SU-DHL-6 (cell line): ENCODE results near the gene ARHGAP6.
A peak's percentile ranks its signal among the peaks of the same experiment; 100 is the strongest.

Source experiments
- H2AFZ ChIP-seq: fragments of 200-600 bp; sonication (generic); 2 replicates; pipeline ENCODE4 v1.6.1; 2014; ENCODE audit warnings: low read depth, mild to moderate bottlenecking, moderate library complexity, mixed read lengths, antibody characterized with exemption, low read length; ENCODE audit not compliant: severe bottlenecking
- H3F3A ChIP-seq: fragments of 200-600 bp; shearing (Covaris generic); 2 replicates; pipeline ENCODE4 v1.6.0; 2016; ENCODE audit warnings: antibody characterized with exemption, mild to moderate bottlenecking; ENCODE audit not compliant: insufficient read depth
- H3K27ac ChIP-seq: fragments of 200-600 bp; sonication (generic); 2 replicates; pipeline ENCODE4 v1.5.1; 2016; ENCODE audit warnings: low read depth, mild to moderate bottlenecking, low read length, moderate library complexity, mixed read lengths
- H3K27me3 ChIP-seq: fragments of 200-600 bp; sonication (generic), shearing (Covaris generic); 2 replicates; pipeline ENCODE4 v1.6.0; 2014; ENCODE audit warnings: mild to moderate bottlenecking, low read length
- H3K36me3 ChIP-seq: fragments of 200-600 bp; sonication (generic); 2 replicates; pipeline ENCODE4 v1.6.1; 2014; ENCODE audit warnings: mild to moderate bottlenecking, low read length, mixed read lengths
- H3K4me2 ChIP-seq: fragments of 300-600, 200-600 bp; shearing (Covaris generic), sonication (generic); 2 replicates; pipeline ENCODE4 v1.6.0; 2014; ENCODE audit warnings: low read length, low read depth, mild to moderate bottlenecking; ENCODE audit not compliant: poor library complexity, severe bottlenecking
- H3K4me3 ChIP-seq: fragments of 200-600 bp; sonication (generic); 2 replicates; pipeline ENCODE4 v1.5.1; 2014; ENCODE audit warnings: antibody characterized with exemption, low read length, mild to moderate bottlenecking, mixed read lengths; ENCODE audit not compliant: insufficient read depth, poor library complexity, severe bottlenecking
- H3K79me2 ChIP-seq: fragments of 200-600 bp; sonication (generic); 2 replicates; pipeline ENCODE4 v1.6.1; 2014; ENCODE audit warnings: mild to moderate bottlenecking, low read length, moderate library complexity; ENCODE audit not compliant: insufficient read depth
- H3K9ac ChIP-seq: fragments of 200-600 bp; sonication (generic); 2 replicates; pipeline ENCODE4 v1.7.0; 2014; ENCODE audit warnings: mild to moderate bottlenecking, low read length
- H3K9me2 ChIP-seq: fragments of 200-600 bp; sonication (generic); replicated peaks from 2 replicates; pipeline ENCODE4 v1.6.1; 2014; ENCODE audit warnings: low read length; ENCODE audit not compliant: insufficient read depth
- H3K9me3 ChIP-seq: fragments of 200-600 bp; sonication (generic); 2 replicates; pipeline ENCODE4 v1.6.1; 2014; ENCODE audit warnings: low read length, mixed read lengths; ENCODE audit not compliant: insufficient read depth
- H4K20me1 ChIP-seq: fragments of 200-600 bp; sonication (generic); 2 replicates; pipeline ENCODE4 v1.6.1; 2014; ENCODE audit warnings: low read depth, mild to moderate bottlenecking, antibody characterized with exemption, low read length, moderate library complexity, mixed read lengths
- CTCF ChIP-seq: fragments of 200-600 bp; sonication (generic); IDR thresholded peaks from one replicate; pipeline ENCODE4 v1.5.1; 2017; ENCODE audit warnings: antibody characterized with exemption, mild to moderate bottlenecking, low read length, moderate library complexity; ENCODE audit not compliant: insufficient read depth, poor library complexity, severe bottlenecking
- EZH2phosphoT487 ChIP-seq: fragments of 200-600 bp; sonication (generic), shearing (Covaris generic); conservative IDR thresholded peaks from 2 replicates; pipeline ENCODE4 v1.6.1; 2018; ENCODE audit warnings: mild to moderate bottlenecking, antibody characterized with exemption, low read length, moderate library complexity, mixed read lengths

The ARHGAP6 gene

DNA sequence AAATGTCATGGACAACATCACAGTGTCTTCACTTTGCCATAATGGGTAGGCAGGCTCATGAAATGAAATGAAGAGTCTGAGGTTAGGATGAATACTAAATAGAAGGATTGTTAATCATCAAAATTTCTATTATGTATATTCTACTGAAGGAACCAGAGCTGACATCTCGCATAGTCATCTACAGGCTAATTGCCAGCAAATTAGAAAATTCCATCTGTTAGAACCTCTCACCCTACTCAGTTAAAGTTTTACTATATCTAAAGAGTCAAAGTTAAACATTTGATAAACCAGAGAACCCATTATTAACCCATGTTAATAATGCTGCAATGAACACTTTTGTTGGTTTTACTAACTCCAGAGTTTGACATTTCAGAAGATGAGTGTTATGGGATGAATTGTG lies 114.6 kb downstream of the ARHGAP6 start:
- no peak overlapping the region for H3K4me3 ChIP-seq
- H3K9me2 ChIP-seq: no peaks in the 10 kb centered on the region
- H3K36me3 ChIP-seq: no peaks in the 10 kb centered on the region
- H3K4me2 ChIP-seq: no peak overlapping the region
- TF ChIP-seq CTCF: no peak
- no peak for TF ChIP-seq EZH2phosphoT487
- H3K79me2 ChIP-seq: no peaks in the 10 kb centered on the region
- H3K9me3 ChIP-seq: no peaks in the 10 kb centered on the region
- no peaks in the 10 kb centered on the region for H3K27me3 ChIP-seq
- H3K27ac ChIP-seq: no peak overlapping the region
- H2AFZ ChIP-seq: no peak overlapping the region
- H3F3A ChIP-seq: no peaks in the 10 kb centered on the region
- H3K9ac ChIP-seq: no peak overlapping the region
- H4K20me1 ChIP-seq: no peaks in the 10 kb centered on the region

DNA sequence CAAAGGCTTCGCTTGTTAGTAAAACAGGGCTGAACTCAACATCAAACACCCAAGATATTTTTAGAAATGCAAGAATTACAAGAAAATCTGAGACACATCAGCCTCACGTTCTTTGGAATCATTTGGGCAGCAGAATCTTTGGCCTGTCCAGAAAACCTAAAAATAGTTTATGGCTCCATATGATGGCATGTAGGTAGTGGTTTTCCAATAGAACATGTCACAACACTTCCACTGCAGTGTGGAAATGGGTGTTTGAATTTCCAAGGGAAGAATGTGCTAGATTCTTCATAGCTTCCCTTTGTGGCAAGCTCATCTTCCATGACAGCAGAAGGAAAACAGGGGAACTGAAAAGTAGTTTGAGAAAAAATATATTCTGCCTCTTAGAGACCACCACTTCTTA lies 118.8 kb downstream of the ARHGAP6 start:
- Histone ChIP-seq H3K9me3 (no peaks in the 10 kb centered on the region), H3K36me3 (no peaks in the 10 kb centered on the region), H3K27ac (no peak overlapping the region), H3K4me2 (no peak overlapping the region), H3K79me2 (no peaks in the 10 kb centered on the region), H4K20me1 (no peaks in the 10 kb centered on the region), H3K9me2 (no peaks in the 10 kb centered on the region), H3F3A (no peaks in the 10 kb centered on the region), H3K27me3 (no peaks in the 10 kb centered on the region), H3K4me3 (no peak overlapping the region), H2AFZ (no peak overlapping the region), H3K9ac (no peak overlapping the region)
- TF ChIP-seq EZH2phosphoT487: no peak
- no peak for TF ChIP-seq CTCF

DNA sequence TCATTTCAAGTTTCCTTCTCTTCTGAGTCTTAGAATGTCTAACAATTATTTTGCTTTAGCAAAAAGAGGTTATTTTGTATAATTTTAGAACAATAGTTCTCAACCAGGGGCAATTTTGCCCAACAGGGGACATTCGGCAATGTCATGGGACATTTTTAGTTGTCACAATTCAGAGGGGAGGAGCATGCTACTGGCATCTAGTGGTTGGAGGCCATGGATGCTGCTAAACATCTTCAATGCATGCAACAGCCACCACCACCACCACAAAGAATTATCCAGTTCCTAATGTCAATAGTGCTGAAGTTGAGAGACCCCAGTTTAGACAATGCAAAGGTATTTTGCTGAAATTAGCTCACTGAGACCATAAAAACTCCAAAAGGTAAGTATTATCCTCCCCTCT lies 122.5 kb downstream of the ARHGAP6 start:
- Histone ChIP-seq H3K27ac (no peak overlapping the region), H3K9me3 (no peaks in the 10 kb centered on the region), H3K36me3 (no peaks in the 10 kb centered on the region), H3K4me2 (peak overlapping the region; percentile 22), H3K79me2 (no peaks in the 10 kb centered on the region), H4K20me1 (no peaks in the 10 kb centered on the region), H3K9ac (no peak overlapping the region), H3K27me3 (no peaks in the 10 kb centered on the region), H3F3A (no peaks in the 10 kb centered on the region), H3K9me2 (no peaks in the 10 kb centered on the region), H3K4me3 (no peak overlapping the region), H2AFZ (peak overlapping the region; percentile 68)
- TF ChIP-seq EZH2phosphoT487 (no peak), CTCF (no peak)

DNA sequence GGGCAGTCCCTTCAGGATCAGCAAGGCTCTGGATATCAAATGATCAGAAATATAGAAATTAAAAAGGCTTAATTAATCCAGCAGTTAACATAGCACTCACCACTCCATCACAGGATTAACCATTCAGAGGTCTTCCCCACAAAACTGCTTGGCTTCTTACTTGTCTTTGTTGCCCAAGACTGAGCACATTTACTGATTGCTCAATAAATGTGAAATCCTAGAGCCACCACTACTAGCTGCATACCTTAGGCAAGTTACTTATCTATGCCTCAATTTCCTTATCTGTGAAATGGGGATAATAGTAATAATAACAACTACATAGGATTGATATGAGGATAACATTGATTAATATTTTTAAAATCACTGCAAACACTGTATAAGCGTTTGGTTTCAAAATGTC lies 124.2 kb downstream of the ARHGAP6 start:
- Histone ChIP-seq H3K4me2 (no peak overlapping the region), H3K27me3 (no peaks in the 10 kb centered on the region), H3K9ac (no peak overlapping the region), H3F3A (no peaks in the 10 kb centered on the region), H3K4me3 (no peak overlapping the region), H3K36me3 (no peaks in the 10 kb centered on the region), H3K9me3 (no peaks in the 10 kb centered on the region), H4K20me1 (no peaks in the 10 kb centered on the region), H2AFZ (no peak overlapping the region), H3K79me2 (no peaks in the 10 kb centered on the region), H3K27ac (no peak overlapping the region), H3K9me2 (no peaks in the 10 kb centered on the region)
- TF ChIP-seq CTCF (no peak), EZH2phosphoT487 (no peak)
